GM18951 (cell line): ENCODE data around the gene NFASC.

Experiments used
- POLR2A ChIP-seq: IDR thresholded peaks from 4 replicates; pipeline ENCODE4 v1.6.1; 2011; ENCODE audit warnings: mild to moderate bottlenecking; ENCODE audit not compliant: insufficient read length, insufficient read depth; ENCODE audit errors: extremely low read depth
- in situ Hi-C: fragments of 300-500 bp; cut with MboI; formaldehyde crosslinking; loops from one replicate; pipeline ENCODE4 v1.12.0; 2022; ENCODE audit warnings: low sequenced_read_pairs, mixed read lengths, inconsistent platforms; ENCODE audit not compliant: unreplicated experiment

The NFASC gene

DNA sequence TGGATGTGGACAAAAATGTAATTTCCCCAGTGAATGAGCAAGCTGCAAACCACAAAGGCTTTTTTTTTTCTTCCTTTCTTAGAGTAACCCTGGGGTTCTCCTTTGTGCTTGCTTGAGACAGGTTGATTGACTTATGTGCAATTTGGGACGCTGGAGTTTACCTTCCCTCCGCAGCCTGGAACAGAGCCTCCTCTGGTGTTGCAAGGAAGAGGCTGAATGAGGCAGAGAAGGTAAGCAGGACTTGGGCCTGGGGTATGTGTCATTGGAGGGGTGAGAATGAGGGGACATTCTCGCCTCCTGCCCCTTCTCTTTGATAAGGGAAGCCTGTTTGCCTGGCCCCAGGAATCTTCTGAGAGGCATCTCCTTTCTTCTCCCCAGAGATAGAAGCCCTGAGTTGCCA lies 49.8 kb downstream of the NFASC start:
- in situ Hi-C loops: no loop called here

DNA sequence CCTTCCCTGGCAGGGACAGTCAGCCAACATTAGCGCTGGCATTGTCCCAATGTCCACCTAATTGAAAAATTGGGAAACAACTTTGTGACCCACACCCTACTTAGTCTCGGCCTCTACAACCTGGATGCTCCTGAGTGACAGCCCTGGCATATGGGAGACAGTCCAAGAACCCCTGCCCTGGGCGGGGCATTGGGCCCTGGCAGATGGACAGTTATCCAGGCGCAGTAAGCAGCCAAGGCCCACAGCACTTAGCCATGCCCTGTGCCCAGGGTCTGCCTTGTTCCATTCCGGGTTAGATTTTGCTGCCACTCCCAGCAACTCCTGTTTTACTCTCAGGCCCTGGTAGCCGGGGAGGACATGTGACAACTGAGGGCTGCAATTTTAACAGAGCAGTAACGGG lies 50.3 kb downstream of the NFASC start:
- in situ Hi-C loops: no loop called here
- TF ChIP-seq POLR2A: no peak

More for the DNA sequence above, 49.8 kb downstream of the NFASC start:
- TF ChIP-seq POLR2A: no peak

DNA sequence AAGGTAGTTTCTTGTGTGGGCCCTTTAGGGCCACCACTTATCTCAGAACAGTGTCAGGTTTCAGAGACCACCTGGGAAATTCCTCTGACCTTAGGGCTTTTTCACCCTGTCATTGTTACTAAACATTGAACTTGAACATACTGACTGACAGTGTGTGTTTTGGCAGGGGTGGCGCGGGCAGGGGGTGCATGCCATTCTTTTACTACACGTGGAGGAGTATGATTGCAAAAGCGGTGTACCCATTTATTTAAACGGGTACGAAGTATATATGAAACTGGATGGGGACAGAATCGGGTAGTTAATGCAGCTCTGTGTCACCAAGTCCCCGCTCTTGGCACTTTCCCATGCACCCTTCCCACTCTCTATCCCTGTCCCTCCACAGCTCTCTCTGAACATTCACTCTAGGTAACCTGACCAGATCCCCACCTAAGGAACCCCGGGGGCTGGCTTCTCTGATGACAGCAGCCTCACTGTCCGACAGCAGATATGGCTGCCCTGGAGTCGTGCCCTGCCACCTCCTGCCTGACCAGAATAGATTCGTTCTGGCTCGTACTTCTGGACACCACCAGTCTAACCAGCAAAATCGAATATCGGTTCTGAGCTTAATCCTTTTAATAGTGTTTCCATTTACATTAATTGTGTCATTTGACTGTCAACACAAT lies 51.3 kb downstream of the NFASC start:
- TF ChIP-seq POLR2A: no peak

DNA sequence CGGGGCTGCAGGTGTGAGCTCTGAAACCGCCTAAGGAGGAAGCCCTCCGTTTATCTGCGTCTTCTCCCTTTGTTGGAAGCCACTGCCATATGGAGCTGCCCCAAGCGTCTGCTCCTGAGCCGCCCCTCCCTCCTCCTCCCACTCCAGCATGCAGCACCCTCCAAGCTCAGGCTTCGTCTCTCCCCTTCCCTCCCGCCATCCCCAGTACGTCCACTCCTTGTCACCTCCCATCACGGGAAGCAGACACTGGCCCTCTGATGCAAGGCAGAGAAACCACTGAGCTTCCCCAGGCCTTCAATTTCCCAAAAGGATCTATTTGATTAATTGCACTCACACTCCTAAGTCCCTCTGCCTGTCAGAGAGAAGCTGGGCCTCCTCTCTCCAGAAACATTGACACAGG lies 52.5 kb downstream of the NFASC start:
- no peak for TF ChIP-seq POLR2A
- in situ Hi-C loops: no loop called here

More for the DNA sequence above, 51.3 kb downstream of the NFASC start:
- in situ Hi-C loops: no loop called here

DNA sequence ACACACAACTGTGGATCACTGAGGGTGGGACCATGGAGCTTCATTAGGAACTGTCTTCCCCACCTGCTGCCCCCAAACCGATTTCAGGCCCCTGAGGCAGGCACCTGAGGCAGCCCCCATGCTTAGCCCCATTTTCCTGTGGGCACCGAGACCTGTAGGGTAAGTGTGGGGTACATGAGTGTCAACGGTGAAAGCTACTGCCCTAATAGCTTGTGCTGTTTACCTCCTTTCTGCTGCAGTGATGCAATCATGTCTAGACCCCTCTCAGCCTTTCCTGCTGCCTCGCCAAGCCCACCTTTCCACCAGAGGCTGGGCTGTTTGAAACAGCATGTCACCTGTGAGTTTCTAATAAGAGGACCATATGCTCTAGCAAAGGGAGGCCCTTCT lies 53.0 kb downstream of the NFASC start:
- no peak for TF ChIP-seq POLR2A

DNA sequence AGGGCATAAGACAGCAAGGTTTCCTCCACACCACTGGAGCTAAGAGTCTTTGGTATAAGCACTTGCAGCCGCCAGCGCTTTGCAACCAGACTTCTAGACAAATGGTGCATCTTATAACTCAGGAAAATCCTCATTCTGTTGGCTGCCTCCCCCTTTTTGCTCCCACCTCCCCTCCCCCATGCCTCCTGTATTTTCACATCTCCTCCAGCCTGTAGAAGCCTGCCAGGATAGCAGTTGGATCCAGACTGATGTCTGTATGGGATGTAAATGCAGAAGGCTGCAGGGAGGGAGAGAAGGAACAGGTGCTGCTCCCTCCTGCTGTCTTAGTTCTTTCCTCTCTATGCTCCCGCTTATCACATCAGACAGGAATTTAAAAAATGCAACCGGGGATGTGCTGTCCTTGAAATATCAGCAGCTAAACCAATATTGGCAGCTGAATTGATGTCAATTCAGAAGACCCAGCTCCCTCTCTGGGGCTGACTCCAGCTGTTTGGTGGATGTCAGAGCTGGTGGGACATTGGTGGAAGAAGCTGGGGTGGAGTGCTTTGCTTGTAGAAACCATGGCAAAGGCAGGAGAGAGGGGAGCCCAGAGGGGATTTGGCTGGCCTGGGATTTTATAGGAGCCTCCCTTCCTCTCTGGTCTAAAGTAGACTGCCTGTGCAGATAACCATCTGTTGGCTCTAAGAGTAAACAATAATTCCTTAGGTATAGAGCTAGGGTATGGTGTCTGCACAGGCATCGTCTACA lies 53.5 kb downstream of the NFASC start:
- TF ChIP-seq POLR2A: no peak

More for the DNA sequence above, 53.0 kb downstream of the NFASC start:
- in situ Hi-C loops: no loop called here

DNA sequence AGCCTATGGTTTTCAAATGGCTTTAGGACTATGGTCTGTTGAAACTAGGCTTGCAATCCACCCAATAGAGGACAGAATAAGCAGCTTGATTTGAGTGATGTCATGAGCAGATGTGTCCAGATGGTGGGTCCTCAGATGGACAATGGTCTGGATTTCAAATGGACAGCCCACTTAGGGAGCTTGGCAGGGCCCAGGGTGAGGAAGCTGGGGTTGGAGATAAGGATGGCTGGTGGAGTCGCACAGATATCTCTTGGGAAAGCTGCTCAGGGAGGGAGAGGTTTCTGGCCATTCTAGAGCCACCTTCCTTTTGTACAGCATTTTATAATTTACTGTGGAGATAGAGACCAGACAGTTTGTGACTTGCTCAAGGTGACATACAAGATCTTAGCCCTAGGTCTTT lies 55.0 kb downstream of the NFASC start:
- no peak for TF ChIP-seq POLR2A
- in situ Hi-C loops: no loop called here

More for the DNA sequence above, 53.5 kb downstream of the NFASC start:
- in situ Hi-C loops: no loop called here

DNA sequence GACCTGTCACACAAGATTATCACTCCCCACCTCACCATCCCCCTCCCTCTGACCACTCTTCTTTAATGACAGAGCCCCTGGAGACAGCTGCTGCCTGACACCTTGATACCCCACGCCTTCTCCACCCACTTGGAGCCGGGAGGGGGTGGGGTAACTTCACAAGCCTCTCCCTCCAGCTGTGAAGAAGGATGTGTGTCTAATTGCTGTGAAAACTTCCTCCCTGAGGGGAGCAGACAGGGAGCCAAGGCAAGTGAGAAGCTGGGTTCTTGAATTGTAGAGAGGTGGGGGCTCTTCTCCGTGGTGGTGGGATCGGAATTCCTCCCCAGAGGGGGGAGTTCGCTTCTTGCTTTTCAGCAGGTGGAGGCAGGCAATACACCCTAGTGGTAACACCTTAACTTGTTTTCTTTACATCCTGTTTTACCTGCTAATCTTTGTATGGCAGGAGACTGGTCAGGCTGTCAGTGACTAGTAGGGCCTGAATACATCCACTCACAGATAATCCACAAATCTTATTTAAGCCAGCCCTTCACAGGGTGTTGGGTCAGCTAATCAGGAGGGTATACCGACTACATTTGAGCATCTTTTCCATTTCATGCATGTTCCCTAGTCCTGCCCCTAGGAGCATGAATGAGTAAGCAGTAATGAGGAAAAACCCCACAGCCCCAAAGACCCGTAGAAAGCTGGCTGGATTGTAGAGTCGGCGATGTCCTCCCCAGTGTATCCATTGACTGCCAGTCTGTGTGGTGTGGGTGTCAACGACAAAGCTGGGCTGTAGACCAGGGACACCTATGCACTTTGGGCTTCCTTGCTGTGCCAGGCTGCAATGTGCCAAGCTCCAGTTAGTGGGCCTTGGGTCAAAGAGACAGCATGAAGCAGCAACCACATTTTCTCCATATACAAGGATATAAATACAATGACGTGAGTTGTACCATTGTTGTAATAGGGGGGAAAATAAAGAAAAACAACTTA lies 57.3 kb downstream of the NFASC start:
- no peak for TF ChIP-seq POLR2A
- in situ Hi-C loops: no loop called here

DNA sequence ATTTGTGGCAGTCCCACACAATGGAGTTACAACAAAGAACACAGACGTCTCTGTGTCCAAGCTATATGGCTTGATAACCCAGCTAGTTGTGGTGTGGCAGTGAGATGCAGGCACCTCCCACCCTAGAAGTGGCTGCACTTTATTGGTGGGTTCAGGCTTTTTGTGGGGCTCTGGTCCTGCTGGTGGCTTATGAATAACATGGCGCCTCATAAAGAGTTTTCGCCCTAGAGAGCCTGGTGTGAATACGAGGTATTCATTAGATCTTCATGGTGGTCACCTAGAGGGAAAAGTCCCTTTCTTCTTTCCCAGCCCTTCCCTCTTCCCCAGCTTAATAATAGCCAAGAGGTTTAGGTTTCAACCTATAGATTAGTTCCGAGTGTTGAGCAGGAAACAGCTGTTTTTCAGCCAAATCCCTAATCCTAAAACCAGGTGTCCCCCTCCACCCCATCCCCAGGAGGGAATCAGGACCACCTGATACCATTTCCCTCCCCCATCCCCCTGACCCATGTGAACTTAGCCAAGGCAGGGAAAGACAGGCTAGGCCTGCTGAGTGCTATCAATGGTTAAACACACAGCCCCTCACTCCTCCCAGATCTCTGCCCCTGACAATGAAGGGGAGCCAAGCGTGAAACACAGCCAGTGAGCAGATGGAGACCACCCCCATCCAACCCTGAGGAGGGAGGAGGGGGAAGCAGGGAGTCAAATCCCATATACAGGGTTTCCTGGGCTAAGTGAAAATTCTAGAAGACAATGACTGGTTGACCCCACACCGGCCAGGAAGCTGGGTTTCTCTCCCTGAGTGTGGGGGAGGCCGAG lies 58.2 kb downstream of the NFASC start:
- in situ Hi-C loops: no loop called here

DNA sequence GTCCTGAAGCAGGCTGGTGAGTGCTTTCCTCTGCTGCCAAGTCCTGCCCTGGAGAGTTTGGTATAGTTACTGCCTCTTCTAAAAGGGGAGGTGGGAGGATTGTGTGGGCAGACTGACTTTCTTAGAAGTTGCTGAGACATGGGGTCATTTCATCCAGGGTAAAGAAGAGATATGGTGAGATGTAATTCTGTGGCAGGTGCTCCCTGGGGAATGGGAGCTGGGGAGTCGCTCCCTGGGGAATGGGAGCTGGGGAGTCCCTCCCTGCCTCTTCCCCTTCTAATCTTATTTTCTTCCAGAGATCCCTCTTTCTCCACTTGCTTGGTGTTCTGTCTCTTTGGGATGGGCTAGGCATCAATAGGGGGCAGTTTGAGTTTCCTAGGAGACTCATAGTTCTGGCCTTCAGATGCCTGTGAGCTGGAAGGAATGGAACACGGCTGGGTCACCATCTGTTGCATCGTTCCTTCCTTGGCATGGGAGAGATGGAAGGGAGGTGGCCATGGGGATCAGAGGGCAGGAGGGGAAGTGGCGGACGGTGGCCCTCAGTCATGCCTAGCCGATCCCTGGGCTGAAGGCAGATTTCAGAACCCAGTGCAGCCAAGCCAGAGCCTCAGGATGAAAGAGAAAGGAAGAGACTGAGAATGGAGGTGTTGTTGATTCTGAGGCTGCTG lies 59.0 kb downstream of the NFASC start:
- in situ Hi-C loops: no loop called here
- no peak for TF ChIP-seq POLR2A

More for the DNA sequence above, 58.2 kb downstream of the NFASC start:
- no peak for TF ChIP-seq POLR2A

DNA sequence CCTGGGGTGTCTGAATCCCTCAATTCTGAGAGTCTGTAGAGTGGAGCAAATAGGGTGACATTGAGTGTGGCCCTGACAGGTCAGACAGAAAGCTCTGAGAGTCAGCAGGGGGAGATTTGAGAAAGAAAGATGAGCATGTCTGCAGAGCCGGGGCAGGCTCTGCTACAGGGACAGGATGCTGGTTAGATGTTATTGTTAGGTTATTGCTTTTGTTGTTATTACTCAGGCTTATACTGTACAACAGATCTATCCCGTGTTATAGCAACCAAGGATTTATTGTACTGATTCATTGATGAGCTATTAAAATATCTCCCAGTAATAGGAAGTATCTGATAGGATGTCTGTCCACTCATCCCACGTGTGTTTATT lies 59.5 kb downstream of the NFASC start:
- in situ Hi-C loops: no loop called here
- TF ChIP-seq POLR2A: no peak

DNA sequence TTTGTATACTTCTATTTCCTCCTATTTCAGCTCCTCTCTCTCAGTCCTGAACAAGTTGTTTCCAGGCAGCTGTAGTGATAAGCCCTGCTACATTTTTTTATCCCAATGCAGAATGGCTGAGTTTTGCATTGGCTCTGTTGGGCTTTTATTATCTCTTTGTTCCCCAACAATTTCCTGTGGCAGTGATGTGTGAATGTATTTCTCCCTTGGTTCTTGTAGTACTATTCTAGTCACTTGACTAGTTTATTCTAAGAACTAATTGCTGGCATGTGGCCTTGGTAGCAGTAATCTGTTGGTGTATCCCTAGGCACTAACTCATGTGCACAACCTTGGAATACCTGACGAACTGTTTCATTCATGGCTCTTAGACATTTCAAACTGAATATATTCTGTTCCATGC lies 60.7 kb downstream of the NFASC start:
- in situ Hi-C loops: no loop called here

More for the DNA sequence above, 60.7 kb downstream of the NFASC start:
- TF ChIP-seq POLR2A: no peak
